GM12878 (cell line): ENCODE measurements around the gene SMIM21. TPM values are rescaled to one million over a fixed set of nuclear protein-coding genes. Genes with fewer than 3 reads are reported as not detected.

Experiments used
- ASH2L ChIP-seq: fragments of 300-600, 200-600 bp; sonication (generic); IDR thresholded peaks from 2 replicates; pipeline ENCODE4 v1.6.1; 2017; ENCODE audit warnings: low read depth, mild to moderate bottlenecking, borderline replicate concordance
- BHLHE40 ChIP-seq, 2 experiments: fragments of 450-650 bp in 1 of 2; IDR thresholded peaks; 2 replicates each; pipeline ENCODE4 v1.6.1; 2011 to 2017; ENCODE audit warnings: low read depth in 2 of 2, borderline replicate concordance in 1 of 2, improper control_type of control experiment in 1 of 2, low read length in 1 of 2, mild to moderate bottlenecking in 1 of 2
- E2F8 ChIP-seq: fragments of 450-650 bp; IDR thresholded peaks from 2 replicates; pipeline ENCODE4 v1.6.1; 2018; ENCODE audit warnings: mild to moderate bottlenecking, low read depth, moderate library complexity; ENCODE audit not compliant: partially characterized antibody
- EP300 ChIP-seq, 2 experiments: fragments of 150-350 bp in 1 of 2; IDR thresholded peaks; 2 replicates each; pipeline ENCODE4 v1.6.1; 2011 to 2012; ENCODE audit warnings: low read depth in 2 of 2, low read length in 2 of 2, borderline replicate concordance in 1 of 2, improper control_type of control experiment in 1 of 2, inconsistent platforms in 1 of 2; ENCODE audit not compliant: control insufficient read depth in 1 of 2
- GABPA ChIP-seq: IDR thresholded peaks from 2 replicates; pipeline ENCODE4 v1.6.1; 2014; ENCODE audit warnings: antibody characterized with exemption, low read depth, mild to moderate bottlenecking, inconsistent platforms
- IKZF1 ChIP-seq: fragments of 450-650 bp; conservative IDR thresholded peaks from 2 replicates; pipeline ENCODE4 v1.6.1; 2017; ENCODE audit warnings: antibody characterized with exemption, mild to moderate bottlenecking
- POLR2A ChIP-seq: IDR thresholded peaks from 2 replicates; pipeline ENCODE4 v1.6.1; 2011; ENCODE audit warnings: low read depth, mild to moderate bottlenecking, low read length
- POLR2AphosphoS5 ChIP-seq: IDR thresholded peaks from 2 replicates; pipeline ENCODE4 v1.6.1; 2011; ENCODE audit warnings: mild to moderate bottlenecking, low read length, inconsistent platforms
- RELA ChIP-seq: fragments of 450-650 bp; IDR thresholded peaks from 2 replicates; pipeline ENCODE4 v1.8.0; 2014; ENCODE audit warnings: borderline replicate concordance; ENCODE audit not compliant: partially characterized antibody
- SMARCA5 ChIP-seq: fragments of 450-650 bp; IDR thresholded peaks from 2 replicates; pipeline ENCODE4 v1.6.1; 2017; ENCODE audit warnings: mild to moderate bottlenecking
- STAT1 ChIP-seq: fragments of 450-650 bp; conservative IDR thresholded peaks from 2 replicates; pipeline ENCODE4 v1.6.1; 2014; ENCODE audit warnings: antibody characterized with exemption, mild to moderate bottlenecking
- ZNF592 ChIP-seq: fragments of 450-650 bp; IDR thresholded peaks from 2 replicates; pipeline ENCODE4 v1.6.1; 2017; ENCODE audit warnings: mild to moderate bottlenecking, moderate library complexity
- polyA plus RNA-seq, 11 experiments: library from polyadenylated mRNA; depleted of rRNA in 4 of 11; unstranded in 6 of 11; stranded (reverse) in 5 of 11; fragments of >200 nt; fragmentation: Nextera tagmentation in 4 of 11; fragmentation: Illumina TruSeq in 1 of 11; extraction: Ambion mirVana in 4 of 11; extraction: Trizol in 1 of 11; gene quantifications; 1 replicate in 1 of 11; 2 replicates in 10 of 11; pipeline versions ENCODE4 v1.2.1 to v1.2.3, GENCODE V29; 2011 to 2016; ENCODE audit warnings: inconsistent platforms in 2 of 11, missing spikeins in 2 of 11, low read depth in 1 of 11
- total RNA-seq, 4 experiments: library from RNA; depleted of rRNA in 3 of 4; stranded (reverse); fragments of >200 nt in 3 of 4; fragmentation: Illumina TruSeq in 1 of 4; extraction: Trizol in 1 of 4; gene quantifications; 2 replicates each; pipeline versions ENCODE4 v1.2.1 to v1.2.3, GENCODE V29; 2013 to 2021

The SMIM21 gene
- total and polyA plus RNA-seq, 10 of the 15 experiments (the other 5 are each of a cell fraction or from before 2014, with no cell fraction given): not detected

GRCh38 chr18:75454022-75454795, 26.7 kb upstream of the SMIM21 start (continued):
- no peak for TF ChIP-seq GABPA
- TF ChIP-seq SMARCA5: no peak
- no peak for TF ChIP-seq POLR2AphosphoS5
- no peak for TF ChIP-seq EP300 (IDR thresholded peaks at IDR 0.05; ENCODE audit: borderline replicate concordance in 1 of 2, control insufficient read depth in 1 of 2, low read depth in 2 of 2, low read length in 2 of 2)
- no peak for TF ChIP-seq RELA
- TF ChIP-seq IKZF1: no peak
- TF ChIP-seq STAT1: no peak
- no peak for TF ChIP-seq BHLHE40 (IDR thresholded peaks at IDR 0.05; ENCODE audit: borderline replicate concordance in 1 of 2, low read depth in 2 of 2, low read length in 1 of 2)
- no peak for TF ChIP-seq ASH2L
- no peak for TF ChIP-seq E2F8
- no peak for TF ChIP-seq POLR2A
- no peak for TF ChIP-seq ZNF592
